ENCODE results near the gene PDE4D. TPM values are rescaled to one million over a fixed set of nuclear protein-coding genes. Genes with fewer than 3 reads are reported as not detected.

The PDE4D gene
- total RNA-seq, 4 donors from 2014 or later: 14.7 to 36.3 (median 24.7) TPM

DNA sequence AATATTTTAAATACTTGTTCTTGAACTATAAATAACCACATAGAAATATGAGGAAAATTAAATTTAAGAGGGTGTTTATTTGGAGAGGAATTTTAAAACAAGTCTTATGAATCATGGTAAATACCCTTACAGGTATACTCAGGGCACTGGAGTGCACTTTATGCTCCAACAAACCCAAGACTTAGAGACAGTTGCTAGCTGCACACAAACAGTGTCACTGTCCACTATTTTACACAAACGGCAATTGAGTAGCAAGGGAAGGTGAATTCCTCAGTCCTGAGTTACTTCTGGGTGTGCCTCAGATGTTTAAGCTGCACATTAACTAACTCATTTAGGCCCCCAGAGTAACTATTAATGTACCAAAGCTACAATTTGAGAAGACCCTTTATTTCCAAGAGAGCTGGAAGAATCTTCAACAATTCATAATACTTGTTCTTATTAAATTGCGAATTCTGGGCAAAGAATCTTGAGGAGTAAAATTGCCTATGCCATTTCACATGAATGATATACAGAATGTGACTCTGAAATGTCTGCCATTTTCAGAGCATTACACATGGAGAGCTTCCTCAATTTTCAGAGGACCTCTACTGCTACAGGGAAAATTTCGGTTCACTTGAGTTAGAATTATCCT, 371.2 kb downstream of the PDE4D start:
- Histone ChIP-seq H3K36me3 (no peaks in the 10 kb centered on the region), H3K9me3 (peaks cover 5% of the 10 kb centered on the region), H3K27ac (no peak overlapping the region), H3K4me3 (replicated peaks in 1 of 3) (no peak overlapping the region), H3K27me3 (no peaks in the 10 kb centered on the region), H3K4me1 (no peaks in the 10 kb centered on the region)
- DNase-seq: no peak
- TF ChIP-seq, protein P1, sequence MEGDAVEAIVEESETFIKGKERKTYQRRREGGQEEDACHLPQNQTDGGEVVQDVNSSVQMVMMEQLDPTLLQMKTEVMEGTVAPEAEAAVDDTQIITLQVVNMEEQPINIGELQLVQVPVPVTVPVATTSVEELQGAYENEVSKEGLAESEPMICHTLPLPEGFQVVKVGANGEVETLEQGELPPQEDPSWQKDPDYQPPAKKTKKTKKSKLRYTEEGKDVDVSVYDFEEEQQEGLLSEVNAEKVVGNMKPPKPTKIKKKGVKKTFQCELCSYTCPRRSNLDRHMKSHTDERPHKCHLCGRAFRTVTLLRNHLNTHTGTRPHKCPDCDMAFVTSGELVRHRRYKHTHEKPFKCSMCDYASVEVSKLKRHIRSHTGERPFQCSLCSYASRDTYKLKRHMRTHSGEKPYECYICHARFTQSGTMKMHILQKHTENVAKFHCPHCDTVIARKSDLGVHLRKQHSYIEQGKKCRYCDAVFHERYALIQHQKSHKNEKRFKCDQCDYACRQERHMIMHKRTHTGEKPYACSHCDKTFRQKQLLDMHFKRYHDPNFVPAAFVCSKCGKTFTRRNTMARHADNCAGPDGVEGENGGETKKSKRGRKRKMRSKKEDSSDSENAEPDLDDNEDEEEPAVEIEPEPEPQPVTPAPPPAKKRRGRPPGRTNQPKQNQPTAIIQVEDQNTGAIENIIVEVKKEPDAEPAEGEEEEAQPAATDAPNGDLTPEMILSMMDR (IDR thresholded peaks at IDR 0.05): no peak
- WGBS, 2 donors: 41 to 73% methylated on average over 3 of the region's 3 CpGs
- intact Hi-C loops (cut with DNase I): no loop called here

DNA sequence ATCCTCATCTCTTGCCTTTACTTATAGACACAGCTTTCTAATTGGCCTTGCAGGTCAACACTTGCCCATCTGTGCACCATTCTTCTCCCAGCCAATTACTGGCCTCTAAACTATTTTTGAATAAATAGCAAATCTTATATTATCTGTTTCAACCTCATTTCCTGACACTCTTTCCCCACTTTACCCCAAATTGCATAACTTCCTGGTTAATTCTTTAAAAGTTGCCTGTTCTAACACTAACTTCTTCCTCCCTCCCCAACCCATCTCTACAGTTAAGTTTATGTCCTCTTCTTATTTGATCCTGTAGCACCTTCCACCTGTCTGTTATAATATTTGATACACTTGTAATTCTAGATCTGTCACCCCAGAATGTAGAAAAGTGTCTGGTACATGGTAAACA, 372.1 kb downstream of the PDE4D start:
- Histone ChIP-seq H3K36me3 (no peaks in the 10 kb centered on the region), H3K27me3 (no peaks in the 10 kb centered on the region), H3K4me1 (no peaks in the 10 kb centered on the region), H3K9me3 (peaks cover 5% of the 10 kb centered on the region), H3K4me3 (replicated peaks in 1 of 3) (no peak overlapping the region), H3K27ac (no peak overlapping the region)
- intact Hi-C loops (cut with DNase I): no loop called here
- TF ChIP-seq, protein P1 (IDR thresholded peaks at IDR 0.05): no peak
- no peak for TF ChIP-seq POLR2A (IDR thresholded peaks at IDR 0.05)
- no peak for DNase-seq

- Histone ChIP-seq H3K4me3 (replicated peaks in 1 of 3) (no peak overlapping the region), H3K27me3 (no peaks in the 10 kb centered on the region), H3K36me3 (no peaks in the 10 kb centered on the region), H3K9me3 (peaks cover 5% of the 10 kb centered on the region), H3K27ac (no peak overlapping the region), H3K4me1 (no peaks in the 10 kb centered on the region)
- WGBS, 2 donors: 94 to 96% methylated on average over 5 of the region's 5 CpGs
- TF ChIP-seq, protein P1 (IDR thresholded peaks at IDR 0.05): no peak
- TF ChIP-seq POLR2A (IDR thresholded peaks at IDR 0.05): no peak
- intact Hi-C loops (cut with DNase I): no loop called here
- no peak for DNase-seq
Measured at GRCh38 chr5:59519338-59519737, 374.2 kb downstream of the PDE4D start.

DNA sequence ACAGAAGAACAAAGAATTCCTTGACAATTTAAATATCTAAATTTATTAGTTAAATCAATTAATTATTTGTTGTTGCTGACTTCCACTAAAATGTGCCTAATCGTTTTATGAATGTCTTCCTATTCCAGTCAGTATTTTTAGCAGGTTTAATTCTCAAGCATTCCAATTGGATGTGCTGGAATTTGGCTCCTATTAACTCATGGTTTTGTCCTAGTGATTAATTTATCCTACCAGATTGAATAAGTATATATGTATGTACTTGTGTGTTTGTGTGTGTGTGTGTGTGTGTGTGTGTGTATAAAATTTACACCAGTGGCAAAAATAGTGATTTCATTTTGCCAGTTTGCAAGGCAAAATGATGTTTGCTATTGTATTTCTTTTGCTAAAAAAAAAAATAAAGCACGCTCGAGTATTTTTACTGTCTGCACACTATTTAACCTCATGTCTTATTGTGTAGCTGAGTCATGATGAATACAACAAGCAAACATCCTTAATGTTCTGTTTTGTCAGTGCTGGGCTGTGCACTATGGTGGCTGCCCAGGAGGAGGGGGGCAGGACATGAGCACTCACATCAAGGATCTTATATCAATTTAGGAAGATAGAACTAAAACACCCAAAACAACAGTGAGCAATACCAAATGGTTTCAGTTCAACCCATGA, 375.5 kb downstream of the PDE4D start:
- intact Hi-C loops (cut with DNase I): no loop called here
- TF ChIP-seq, protein P1 (IDR thresholded peaks at IDR 0.05): no peak
- TF ChIP-seq POLR2A (IDR thresholded peaks at IDR 0.05): no peak
- no peak for DNase-seq
- Histone ChIP-seq H3K4me1 (no peaks in the 10 kb centered on the region), H3K9me3 (peaks cover 5% of the 10 kb centered on the region), H3K27me3 (no peaks in the 10 kb centered on the region), H3K36me3 (no peaks in the 10 kb centered on the region), H3K27ac (no peak overlapping the region), H3K4me3 (replicated peaks in 1 of 3) (no peak overlapping the region)
- 71 to 81% methylated on average over 3 of the region's 3 CpGs for WGBS, 2 donors

- Histone ChIP-seq H3K27ac (no peak overlapping the region), H3K4me1 (no peaks in the 10 kb centered on the region), H3K4me3 (replicated peaks in 1 of 3) (no peak overlapping the region), H3K9me3 (no peaks in the 10 kb centered on the region), H3K36me3 (no peaks in the 10 kb centered on the region), H3K27me3 (no peaks in the 10 kb centered on the region)
- TF ChIP-seq POLR2A (IDR thresholded peaks at IDR 0.05): no peak
- TF ChIP-seq, protein P1 (IDR thresholded peaks at IDR 0.05): no peak
- 83 to 87% methylated on average over 3 of the region's 3 CpGs for WGBS, 2 donors
- intact Hi-C loops (cut with DNase I): no loop called here
- DNase-seq: no peak
Measured at GRCh38 chr5:59516161-59516560, 377.4 kb downstream of the PDE4D start.
